ENCODE data around the gene CCDC54.

GRCh38 chr3:107414325-107414964, 37.2 kb downstream of the CCDC54 start:
- no peak for TF ChIP-seq CTCF (IDR thresholded peaks at IDR 0.05)
- TF ChIP-seq POLR2A (IDR thresholded peaks at IDR 0.05): no peak
